Stimulated activated naive B cell treated with anti-CD40 and anti-IgM and Interleukin-4, amounts not matched to agents 10 μg/mL and 1 μg/mL and 100 μg/mL, for 72 hours (primary cell): ENCODE data around the gene HELLS.
A peak's percentile ranks its signal among the peaks of the same experiment; 100 is the strongest.
"Not testable (repeated sequence)": the region's sequence is repeated elsewhere in the genome, so short reads cannot be mapped to it uniquely, and the experiment has no call there.

Experiments
- ATAC-seq, 2 donors: fragments of 150-1000 bp; cut with Tn5 transposase; replicated peaks; 2 replicates each; pipeline ENCODE4 v1.10.0; 2021; ENCODE audit warnings: moderate library complexity in 1 of 2
- DNase-seq: peaks from one replicate; pipeline ENCODE4 v3.0.0; 2021
- H3K27ac Mint-ChIP-seq: one replicate; pipeline ENCODE4 v1.8.0; 2022; ENCODE audit warnings: mild to moderate bottlenecking, mixed read lengths
- H3K27me3 Mint-ChIP-seq, 2 donors: one replicate each; pipeline ENCODE4 v1.8.0; 2022; ENCODE audit warnings: mixed read lengths in 2 of 2
- H3K36me3 Mint-ChIP-seq, 2 donors: one replicate each; pipeline ENCODE4 v1.8.0; 2022; ENCODE audit warnings: mixed read lengths in 2 of 2, mild to moderate bottlenecking in 1 of 2
- H3K4me1 Mint-ChIP-seq, 2 donors: one replicate each; pipeline ENCODE4 v1.8.0; 2022; ENCODE audit warnings: mixed read lengths in 2 of 2, mild to moderate bottlenecking in 1 of 2
- H3K4me3 Mint-ChIP-seq, 2 donors: one replicate each; pipeline ENCODE4 v1.8.0; 2022; ENCODE audit warnings: mild to moderate bottlenecking in 2 of 2, mixed read lengths in 2 of 2, moderate library complexity in 1 of 2
- H3K9me3 Mint-ChIP-seq, 2 donors: one replicate each; pipeline ENCODE4 v1.8.0; 2022; ENCODE audit warnings: mixed read lengths in 2 of 2, mild to moderate bottlenecking in 1 of 2

Gene HELLS

DNA sequence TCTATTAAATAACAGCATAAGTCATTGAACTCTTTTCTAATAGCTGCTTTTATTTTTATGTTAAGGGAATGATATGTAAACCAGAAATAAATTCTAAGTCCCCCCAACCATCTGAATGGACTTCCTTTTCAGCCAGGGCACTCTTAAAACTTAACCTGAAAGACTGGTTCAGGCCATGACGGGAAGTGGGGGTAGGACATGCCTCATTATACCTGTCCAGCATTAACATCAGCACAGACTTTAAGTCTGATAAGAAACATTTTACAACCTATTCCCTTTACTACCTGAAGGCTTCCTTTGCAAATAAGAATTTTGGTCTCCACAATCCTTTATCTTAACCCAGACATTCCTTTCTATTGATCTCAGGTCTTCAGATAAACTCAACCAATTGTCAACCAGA is 81.9 kb downstream of the HELLS start:
- H3K4me3 Mint-ChIP-seq, result no peak overlapping the region
- DNase-seq (no peak), ATAC-seq (no peak)
- peaks cover 0 to 4% of the 10 kb centered on the region in 2 donors for H3K36me3 Mint-ChIP-seq
- no peaks in the 10 kb centered on the region for H3K27me3 Mint-ChIP-seq
- no peak overlapping the region for H3K27ac Mint-ChIP-seq
- peaks cover 0 to 4% of the 10 kb centered on the region in 2 donors for H3K4me1 Mint-ChIP-seq
- H3K9me3 Mint-ChIP-seq, result peaks cover 3 to 5% of the 10 kb centered on the region in 2 donors

DNA sequence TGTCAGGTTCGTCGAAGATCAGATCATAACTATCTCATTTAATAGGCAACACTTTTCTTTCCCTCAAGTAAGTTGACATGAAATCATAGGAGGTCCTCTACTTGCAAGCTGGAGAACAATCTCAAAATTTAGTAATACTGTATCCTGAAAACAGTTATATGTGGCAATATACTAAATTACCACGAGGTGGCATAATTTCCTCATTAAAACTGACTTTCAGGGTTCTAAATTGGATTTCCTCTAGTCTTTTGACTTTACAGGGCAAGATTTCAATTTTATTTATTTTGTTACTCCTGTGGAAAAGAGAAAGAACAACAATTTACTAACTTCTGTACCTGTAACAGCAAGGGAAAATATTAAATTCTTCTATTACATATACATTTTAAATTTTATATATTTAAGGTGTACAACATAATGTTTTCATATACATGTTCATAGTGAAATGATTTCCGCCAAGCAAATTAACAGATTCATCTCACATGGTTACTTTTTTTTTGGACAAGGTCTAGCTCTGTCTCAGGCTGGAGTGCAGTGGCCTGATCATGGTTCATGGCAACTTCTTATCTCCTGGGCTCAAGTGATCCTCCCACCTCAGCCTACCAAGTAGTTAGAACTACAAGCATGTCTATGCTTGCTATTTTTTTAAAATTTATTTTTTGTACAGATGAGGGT is 84.6 kb downstream of the HELLS start:
- no peaks in the 10 kb centered on the region for H3K27me3 Mint-ChIP-seq
- H3K4me3 Mint-ChIP-seq, result no peak overlapping the region

DNA sequence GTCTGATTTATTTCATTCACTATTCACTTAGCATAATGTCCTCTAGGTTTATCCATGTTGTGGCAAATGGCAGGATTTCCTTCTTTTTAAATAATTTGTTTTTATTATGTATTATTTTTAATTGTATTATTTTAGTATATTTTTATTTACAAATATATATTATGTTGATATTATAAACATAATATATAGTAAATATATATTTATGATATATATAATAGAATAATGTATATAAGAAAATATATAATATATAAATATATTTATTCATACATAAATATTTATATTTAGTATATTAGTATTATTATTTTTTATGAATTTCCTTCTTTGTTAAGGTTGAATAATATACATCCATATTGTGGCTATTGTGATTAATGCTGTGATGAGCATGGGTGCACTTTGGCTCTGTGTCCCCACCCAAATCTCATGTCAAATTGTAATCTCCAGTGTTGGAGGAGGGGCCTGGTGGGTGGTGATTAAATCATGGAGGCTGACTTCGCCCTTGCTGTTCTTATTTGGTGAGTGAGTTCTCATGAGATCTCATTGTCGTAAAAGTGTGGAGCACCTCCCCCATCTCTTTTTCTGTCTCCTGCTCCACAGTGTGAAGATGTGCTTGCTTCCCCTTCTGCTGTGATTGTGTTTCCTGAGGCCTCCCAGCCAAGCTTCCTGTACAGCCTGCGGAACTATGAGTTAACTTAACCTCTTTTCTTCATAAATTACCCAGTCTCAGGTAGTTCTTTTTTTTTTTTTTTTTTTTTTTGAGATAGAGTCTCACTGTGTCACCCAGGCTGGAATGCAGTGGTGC is 85.7 kb downstream of the HELLS start:
- Mint-ChIP-seq H3K4me1 (peaks cover 0 to 4% of the 10 kb centered on the region in 2 donors), H3K4me3 (no peak overlapping the region), H3K36me3 (peaks cover 0 to 4% of the 10 kb centered on the region in 2 donors), H3K27me3 (no peaks in the 10 kb centered on the region), H3K9me3 (peaks cover 10 to 17% of the 10 kb centered on the region in 2 donors), H3K27ac (no peak overlapping the region)
- peak in 1 of 2 donors; percentile 36 for ATAC-seq
- DNase-seq, result no peak

More for the DNA sequence above, 84.6 kb downstream of the HELLS start:
- no peak for ATAC-seq
- Mint-ChIP-seq H3K4me1 (peaks cover 0 to 4% of the 10 kb centered on the region in 2 donors), H3K27ac (no peak overlapping the region), H3K36me3 (peaks cover 0 to 4% of the 10 kb centered on the region in 2 donors), H3K9me3 (peaks cover 7 to 15% of the 10 kb centered on the region in 2 donors)
- DNase-seq, result no peak

DNA sequence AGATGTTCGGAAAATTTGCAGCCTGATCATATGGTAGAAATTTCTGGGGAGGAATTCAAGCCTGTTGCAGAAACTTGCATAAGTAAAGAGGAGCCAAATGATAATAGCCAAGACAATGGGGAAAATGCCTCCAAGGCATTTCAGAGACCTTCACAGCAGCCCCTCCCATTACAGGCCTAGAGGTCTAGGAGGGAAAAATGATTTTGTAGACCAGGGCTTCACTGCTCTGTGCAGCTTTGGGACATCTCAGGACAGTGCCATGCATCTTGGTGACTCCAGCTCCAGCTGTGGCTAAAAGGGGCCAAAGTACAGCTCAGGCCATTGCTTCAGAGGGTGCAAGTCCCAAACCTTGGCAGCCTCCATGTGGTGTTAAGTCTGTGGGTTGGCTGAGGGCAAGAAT is 87.4 kb downstream of the HELLS start:
- Mint-ChIP-seq H3K27ac (no peak overlapping the region), H3K4me1 (peaks cover 0 to 4% of the 10 kb centered on the region in 2 donors), H3K9me3 (peaks cover 15 to 26% of the 10 kb centered on the region in 2 donors), H3K4me3 (no peak overlapping the region), H3K36me3 (peaks cover under 1 to 4% of the 10 kb centered on the region in 2 donors), H3K27me3 (peaks cover 0 to 2% of the 10 kb centered on the region in 2 donors)
- no peak for ATAC-seq
- DNase-seq, result no peak

DNA sequence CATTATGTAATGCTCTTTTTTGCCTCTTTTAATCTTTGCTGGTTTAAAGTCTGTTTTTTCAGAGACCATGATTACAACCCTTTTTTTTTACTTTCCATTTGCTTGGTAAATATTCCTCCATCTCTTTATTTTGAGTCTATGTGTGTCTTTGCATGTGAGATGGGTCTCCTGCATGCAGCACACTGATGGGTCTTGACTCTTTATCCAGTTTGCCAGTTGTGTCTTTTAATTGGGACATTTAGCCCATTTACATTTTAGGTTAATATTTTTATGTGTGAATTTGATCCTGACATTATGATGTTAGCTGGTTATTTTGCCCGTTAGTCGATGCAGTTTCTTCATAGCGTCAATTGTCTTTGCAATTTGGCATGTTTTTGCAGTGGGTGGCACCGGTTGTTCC is 92.5 kb downstream of the HELLS start:
- H3K4me3 Mint-ChIP-seq, H3K36me3 Mint-ChIP-seq, DNase-seq, H3K27ac Mint-ChIP-seq, H3K4me1 Mint-ChIP-seq, ATAC-seq: not testable (repeated sequence)
- H3K9me3 Mint-ChIP-seq, result peaks cover 21 to 33% of the 10 kb centered on the region in 2 donors
- peaks cover 7 to 15% of the 10 kb centered on the region in 2 donors for H3K27me3 Mint-ChIP-seq

DNA sequence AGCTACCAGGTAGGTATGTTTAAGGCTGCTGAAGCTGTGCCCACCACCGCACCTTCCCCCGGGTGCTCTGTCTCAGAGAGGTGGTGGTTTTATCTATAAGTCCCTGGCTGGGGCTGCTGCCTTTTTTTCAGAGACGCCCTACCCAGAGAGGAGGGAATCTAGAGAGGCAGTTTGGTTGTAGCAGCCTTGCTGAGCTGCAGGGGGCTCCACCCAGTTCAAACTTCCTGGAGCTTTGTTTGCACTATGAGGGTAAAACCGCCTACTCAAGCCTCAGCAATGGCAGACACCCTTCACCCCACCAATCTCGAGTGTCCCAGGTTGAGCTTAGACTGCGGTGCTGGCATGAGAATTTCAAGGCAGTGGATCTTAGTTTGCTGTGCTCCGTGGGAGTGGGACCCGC is 94.3 kb downstream of the HELLS start:
- H3K27me3 Mint-ChIP-seq, result peaks cover 7 to 15% of the 10 kb centered on the region in 2 donors
- ATAC-seq, result no peak
- H3K4me3 Mint-ChIP-seq, result no peak overlapping the region

DNA sequence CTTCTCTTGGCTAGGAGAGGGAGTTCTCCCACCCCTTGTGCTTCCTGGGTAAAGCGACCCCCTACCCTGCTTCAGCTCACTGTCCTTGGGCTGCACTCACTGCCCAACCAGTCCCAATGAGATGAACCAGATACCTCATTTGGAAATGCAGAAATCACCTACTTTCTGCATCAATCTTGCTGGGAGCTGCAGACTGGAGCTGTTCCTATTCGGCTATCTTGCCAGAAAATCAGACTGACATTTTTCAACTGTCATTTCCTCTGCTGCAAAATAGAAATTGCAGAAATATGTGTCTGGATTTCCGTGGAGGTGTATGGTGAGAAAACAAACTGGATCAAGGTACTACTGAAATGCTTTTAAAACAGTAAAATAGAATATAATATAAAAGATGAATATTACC is 95.0 kb downstream of the HELLS start:
- Mint-ChIP-seq H3K27me3 (peaks cover 7 to 15% of the 10 kb centered on the region in 2 donors), H3K4me1 (peaks cover 4 to 10% of the 10 kb centered on the region in 2 donors), H3K27ac (no peak overlapping the region), H3K36me3 (peaks cover 6 to 8% of the 10 kb centered on the region in 2 donors), H3K4me3 (no peak overlapping the region), H3K9me3 (peaks cover 19 to 25% of the 10 kb centered on the region in 2 donors)
- no peak for ATAC-seq
- no peak for DNase-seq

More for the DNA sequence above, 94.3 kb downstream of the HELLS start:
- Mint-ChIP-seq H3K36me3 (peaks cover 6 to 8% of the 10 kb centered on the region in 2 donors), H3K27ac (no peak overlapping the region), H3K9me3 (peaks cover 21 to 25% of the 10 kb centered on the region in 2 donors), H3K4me1 (peaks cover 0 to 4% of the 10 kb centered on the region in 2 donors)
- DNase-seq, result no peak

DNA sequence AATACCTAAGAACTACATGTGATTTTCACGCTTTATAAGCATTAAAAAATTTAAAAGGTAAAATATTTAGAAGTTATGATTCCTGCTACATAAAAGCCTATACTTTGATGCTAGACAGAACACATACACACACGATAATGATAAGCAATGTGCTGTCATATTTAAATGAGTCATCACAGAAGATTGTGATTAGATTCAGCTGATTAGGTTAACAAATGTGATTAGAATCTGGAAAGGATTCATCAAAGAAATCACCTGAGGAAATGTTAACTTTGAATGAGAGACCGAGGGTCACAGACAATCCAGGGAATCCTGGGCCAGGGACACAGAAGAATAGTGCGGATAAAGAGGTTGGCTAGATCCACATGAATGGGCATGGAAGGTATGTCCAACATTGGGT is 95.9 kb downstream of the HELLS start:
- H3K36me3 Mint-ChIP-seq, result peaks cover 6 to 8% of the 10 kb centered on the region in 2 donors
- H3K27ac Mint-ChIP-seq, result no peak overlapping the region
- H3K4me3 Mint-ChIP-seq, result no peak overlapping the region
- peaks cover 7 to 15% of the 10 kb centered on the region in 2 donors for H3K27me3 Mint-ChIP-seq
- peaks cover 4 to 17% of the 10 kb centered on the region in 2 donors for H3K4me1 Mint-ChIP-seq
- H3K9me3 Mint-ChIP-seq, result peaks cover 17 to 20% of the 10 kb centered on the region in 2 donors
- DNase-seq, result no peak
- no peak for ATAC-seq

DNA sequence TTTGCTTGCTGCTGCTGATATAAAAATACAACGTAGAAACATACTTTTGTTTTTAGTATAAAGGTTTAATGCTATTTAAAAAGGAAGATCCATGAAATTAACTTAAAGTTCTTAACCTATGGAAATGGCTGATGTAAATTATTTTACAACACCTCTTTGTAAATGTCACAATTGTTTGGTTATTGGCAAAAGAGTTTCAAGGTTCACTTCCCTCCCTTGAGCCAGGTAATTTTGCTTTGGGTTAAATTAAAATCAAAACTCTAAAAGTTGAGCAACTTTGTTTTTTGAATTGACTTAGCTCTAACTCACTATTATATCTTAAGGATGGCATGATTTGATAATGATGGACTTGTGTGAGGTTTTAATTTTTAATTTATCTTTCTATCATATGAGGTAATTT is 98.8 kb downstream of the HELLS start:
- DNase-seq, result no peak
- Mint-ChIP-seq H3K4me1 (peaks cover 4 to 17% of the 10 kb centered on the region in 2 donors), H3K27me3 (peaks cover 1 to 7% of the 10 kb centered on the region in 2 donors), H3K36me3 (no peaks in the 10 kb centered on the region), H3K9me3 (peaks cover 1 to 2% of the 10 kb centered on the region in 2 donors), H3K27ac (no peak overlapping the region), H3K4me3 (no peak overlapping the region)
- ATAC-seq, result no peak

DNA sequence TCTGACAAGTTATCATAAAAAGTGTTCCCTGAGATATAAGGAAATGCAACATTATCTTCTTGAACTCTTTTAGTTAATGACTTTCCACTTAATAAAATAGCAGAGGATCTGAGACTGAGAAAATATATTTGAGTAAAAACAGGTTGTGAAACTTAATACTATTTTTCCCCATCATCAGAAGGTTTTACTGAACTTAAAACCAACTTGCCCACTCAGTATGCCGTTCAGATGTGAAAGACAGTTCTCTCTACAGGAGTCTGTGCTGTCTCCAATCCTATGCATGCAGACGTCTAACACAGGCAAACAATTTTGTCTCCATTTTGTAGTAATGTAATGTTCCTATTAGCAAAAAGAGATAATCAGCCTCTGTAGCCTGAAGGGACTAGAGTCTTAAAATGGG is 99.7 kb downstream of the HELLS start:
- Mint-ChIP-seq H3K27me3 (peaks cover 7 to 11% of the 10 kb centered on the region in 2 donors), H3K27ac (no peak overlapping the region), H3K36me3 (no peaks in the 10 kb centered on the region), H3K4me3 (peak overlapping the region in 1 of 2 donors; percentile 37), H3K9me3 (no peaks in the 10 kb centered on the region), H3K4me1 (peaks cover 4 to 17% of the 10 kb centered on the region in 2 donors)
- DNase-seq (no peak), ATAC-seq (peak; percentile 93 to 96)
